ENCODE results near the gene RASA3. TPM values are rescaled to one million over a fixed set of nuclear protein-coding genes. Genes with fewer than 3 reads are reported as not detected.

Gene RASA3
- total RNA-seq, 4 donors from 2014 or later, result 4.4 to 15.6 (median 8.5) TPM

DNA sequence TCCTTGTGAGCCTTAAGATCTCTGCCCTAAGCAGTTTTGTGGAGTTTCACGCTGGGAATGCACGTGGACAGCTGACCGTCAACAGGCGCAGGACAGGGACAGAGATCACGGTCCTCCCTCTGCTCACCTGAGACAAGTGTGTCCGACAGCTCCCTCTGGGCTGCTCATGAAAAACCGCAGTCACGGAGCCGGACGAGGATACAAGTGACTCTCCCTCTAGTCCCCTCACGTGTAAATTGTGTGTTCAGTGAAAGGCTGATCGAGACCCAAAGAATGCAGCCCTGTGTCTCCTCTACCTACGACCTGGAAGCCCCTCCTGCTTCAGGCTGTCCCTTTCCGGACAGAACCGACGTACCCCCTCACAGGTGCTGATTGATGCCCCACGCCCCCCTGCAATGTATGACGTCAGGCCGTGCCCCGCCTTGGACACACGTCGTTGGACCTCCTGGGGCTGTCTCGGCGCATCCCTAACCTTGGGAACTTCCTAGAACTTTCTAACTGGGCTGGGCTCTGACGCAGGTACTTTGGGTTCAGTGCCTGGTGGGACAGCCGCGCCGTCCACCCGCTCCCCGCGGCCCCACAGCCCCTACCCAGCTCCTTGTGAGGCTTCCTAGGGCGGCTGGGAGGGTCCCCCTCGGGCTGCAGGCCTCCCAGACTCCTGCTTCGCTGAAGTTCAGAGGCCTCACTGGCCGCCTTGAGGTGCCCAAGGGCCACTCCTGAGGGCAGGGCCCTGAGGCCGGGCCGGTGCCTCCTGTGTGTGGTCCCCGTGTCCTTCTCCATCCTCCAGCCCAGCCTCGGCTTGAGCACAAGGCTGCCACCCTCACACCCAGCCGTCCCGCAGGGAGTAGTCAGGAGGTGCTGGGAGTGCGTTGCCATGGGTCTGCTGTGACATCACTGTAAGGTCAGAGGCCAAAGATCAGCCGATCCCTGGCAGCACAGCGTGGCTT lies 158.9 kb downstream of the RASA3 start, which contains the start of gene C13orf46:
Gene C13orf46, minus strand, starts transcription at position 859 of the 947 bp plus-strand sequence. Its CDS starts 79 bp downstream, at position 780.
- no peak within 1 kb of the TSS for H3K27ac ChIP-seq
- TF ChIP-seq EP300 (IDR thresholded peaks at IDR 0.05; ENCODE audit: low read depth), result no peak
- TF ChIP-seq POLR2AphosphoS5 (IDR thresholded peaks at IDR 0.05), result no peak
- TF ChIP-seq, protein P1, sequence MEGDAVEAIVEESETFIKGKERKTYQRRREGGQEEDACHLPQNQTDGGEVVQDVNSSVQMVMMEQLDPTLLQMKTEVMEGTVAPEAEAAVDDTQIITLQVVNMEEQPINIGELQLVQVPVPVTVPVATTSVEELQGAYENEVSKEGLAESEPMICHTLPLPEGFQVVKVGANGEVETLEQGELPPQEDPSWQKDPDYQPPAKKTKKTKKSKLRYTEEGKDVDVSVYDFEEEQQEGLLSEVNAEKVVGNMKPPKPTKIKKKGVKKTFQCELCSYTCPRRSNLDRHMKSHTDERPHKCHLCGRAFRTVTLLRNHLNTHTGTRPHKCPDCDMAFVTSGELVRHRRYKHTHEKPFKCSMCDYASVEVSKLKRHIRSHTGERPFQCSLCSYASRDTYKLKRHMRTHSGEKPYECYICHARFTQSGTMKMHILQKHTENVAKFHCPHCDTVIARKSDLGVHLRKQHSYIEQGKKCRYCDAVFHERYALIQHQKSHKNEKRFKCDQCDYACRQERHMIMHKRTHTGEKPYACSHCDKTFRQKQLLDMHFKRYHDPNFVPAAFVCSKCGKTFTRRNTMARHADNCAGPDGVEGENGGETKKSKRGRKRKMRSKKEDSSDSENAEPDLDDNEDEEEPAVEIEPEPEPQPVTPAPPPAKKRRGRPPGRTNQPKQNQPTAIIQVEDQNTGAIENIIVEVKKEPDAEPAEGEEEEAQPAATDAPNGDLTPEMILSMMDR (IDR thresholded peaks at IDR 0.05), result no peak
- no peak for TF ChIP-seq POLR2A (IDR thresholded peaks at IDR 0.05)
- H3K4me3 ChIP-seq, result no peak within 1 kb of the TSS
- no peaks in the 10 kb centered on the region for H3K9me3 ChIP-seq
- peaks cover 17 to 22% (median 20%) of the 10 kb centered on the region in 4 donors for H3K4me1 ChIP-seq
- H3K36me3 ChIP-seq, result no peaks in the 10 kb centered on the region
- in situ Hi-C loops (cut with MboI; ENCODE audit: low pct_ligation_motif_present in 1 of 4, low pct_unique_long_range_greater_than_20kb in 1 of 4, low sequenced_read_pairs in 3 of 4), result no loop called here
- DNase-seq, result no peak
- 89% methylated on average over 40 of the region's 44 CpGs; no CpG with 5 or more reads in 1 of the 2 donors for WGBS, 2 donors (ENCODE audit: low coverage in 1 of 2)
- H3K27me3 ChIP-seq, result no peaks in the 10 kb centered on the region
- intact Hi-C loops (cut with DNase I; ENCODE audit: low total_unique reads), result no loop called here

DNA sequence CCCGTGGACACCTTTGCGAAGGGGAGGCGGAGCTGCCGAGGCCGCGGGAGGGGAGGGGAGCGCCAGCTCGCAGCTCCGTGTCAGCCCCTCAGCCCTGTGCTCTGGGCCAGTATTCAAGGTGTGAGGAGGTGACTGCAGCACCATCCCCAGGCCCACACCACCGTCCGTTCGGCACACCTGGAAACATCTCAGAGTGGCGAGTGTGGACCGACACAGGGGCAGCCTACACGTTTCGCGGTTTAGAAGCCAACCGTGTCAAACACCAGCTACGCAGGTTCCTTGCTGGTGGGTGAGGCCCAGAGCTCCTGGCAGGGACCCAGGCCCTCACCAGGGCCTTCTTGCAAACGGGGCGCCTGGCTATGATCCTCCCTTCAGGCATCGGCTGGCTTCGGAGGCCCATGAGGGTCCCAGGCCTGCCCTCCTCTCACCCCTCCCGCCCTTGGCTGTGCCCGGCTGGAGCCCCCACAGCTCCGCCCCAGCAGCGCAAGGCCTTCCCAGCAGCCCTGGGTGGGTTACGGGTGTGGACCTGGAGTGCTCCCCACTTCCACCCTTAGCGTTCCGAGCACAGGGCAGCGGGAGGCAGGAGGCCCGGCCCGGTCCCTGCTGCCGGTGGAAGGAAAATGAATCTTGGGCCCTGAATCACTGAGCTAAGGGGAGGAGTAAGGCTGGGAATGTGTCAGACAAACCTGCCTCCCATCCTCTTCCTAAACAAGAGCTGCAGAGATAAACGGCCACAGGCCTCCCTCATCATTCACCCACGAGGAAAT lies 159.8 kb downstream of the RASA3 start:
- TF ChIP-seq POLR2A (IDR thresholded peaks at IDR 0.05), result no peak
- TF ChIP-seq EP300 (IDR thresholded peaks at IDR 0.05; ENCODE audit: low read depth), result no peak
- TF ChIP-seq POLR2AphosphoS5 (IDR thresholded peaks at IDR 0.05), result no peak
- TF ChIP-seq, protein P1 (IDR thresholded peaks at IDR 0.05), result no peak
- WGBS, 2 donors (ENCODE audit: low coverage in 1 of 2), result 91% methylated on average over 33 of the region's 36 CpGs; no CpG with 5 or more reads in 1 of the 2 donors
- H3K9me3 ChIP-seq, result no peaks in the 10 kb centered on the region
- no peaks in the 10 kb centered on the region for H3K36me3 ChIP-seq
- in situ Hi-C loops (cut with MboI; ENCODE audit: low pct_ligation_motif_present in 1 of 4, low pct_unique_long_range_greater_than_20kb in 1 of 4, low sequenced_read_pairs in 3 of 4) (no loop called here), intact Hi-C loops (cut with DNase I; ENCODE audit: low total_unique reads) (no loop called here)
- no peaks in the 10 kb centered on the region for H3K27me3 ChIP-seq
- no peak for DNase-seq
- H3K27ac ChIP-seq, result no peak overlapping the region
- peaks cover 17 to 22% (median 20%) of the 10 kb centered on the region in 4 donors for H3K4me1 ChIP-seq
- H3K4me3 ChIP-seq, result no peak overlapping the region

DNA sequence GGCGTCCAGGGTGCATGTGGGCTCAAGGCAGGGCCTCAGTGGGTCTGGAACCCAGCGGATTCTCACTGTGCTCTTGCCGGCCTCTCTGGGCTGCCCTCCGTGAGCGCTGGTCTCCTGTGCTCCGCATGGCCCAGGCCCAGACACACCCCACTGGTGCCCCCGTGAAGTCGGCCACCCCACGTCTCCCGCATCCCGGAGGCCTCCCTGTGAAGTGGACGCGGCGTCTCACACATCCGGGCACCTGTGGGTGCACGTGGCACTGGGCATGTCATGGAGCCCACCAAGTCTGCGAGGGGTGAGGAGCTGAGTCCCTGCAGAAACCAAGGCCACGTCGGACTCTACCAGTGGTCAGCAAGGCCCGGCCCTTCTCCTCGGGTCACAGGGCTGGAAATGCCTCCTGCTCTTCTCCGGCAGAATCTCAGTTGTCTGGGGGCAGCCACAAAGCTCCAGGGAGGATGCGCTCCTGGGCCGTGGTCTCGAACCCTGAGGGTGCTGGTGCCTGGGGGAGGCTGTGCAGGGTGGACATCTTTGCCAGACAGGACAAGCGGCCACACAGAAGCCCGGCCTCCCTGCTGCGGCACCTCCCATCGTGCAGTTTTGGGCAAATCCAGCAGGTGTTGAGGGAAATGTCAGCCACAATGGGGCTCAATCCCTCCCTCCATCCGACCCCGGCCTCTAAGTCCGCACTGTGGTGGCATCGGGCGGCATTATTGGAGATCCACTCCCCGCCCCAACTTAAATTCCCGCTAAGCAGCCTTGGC lies 160.8 kb downstream of the RASA3 start:
- no peaks in the 10 kb centered on the region for H3K9me3 ChIP-seq
- DNase-seq, result no peak
- no peaks in the 10 kb centered on the region for H3K36me3 ChIP-seq
- peak overlapping the region; percentile 76 to 85 (median 82) for H3K27ac ChIP-seq
- WGBS, 2 donors (ENCODE audit: low coverage in 1 of 2), result 95 to 100% methylated on average over 1 to 36 of the region's 36 CpGs
- no peak overlapping the region for H3K4me3 ChIP-seq
- intact Hi-C loops (cut with DNase I; ENCODE audit: low total_unique reads) (no loop called here), in situ Hi-C loops (cut with MboI; ENCODE audit: low pct_ligation_motif_present in 1 of 4, low pct_unique_long_range_greater_than_20kb in 1 of 4, low sequenced_read_pairs in 3 of 4) (no loop called here)
- H3K4me1 ChIP-seq, result peaks cover 17 to 22% (median 20%) of the 10 kb centered on the region in 4 donors
- TF ChIP-seq, protein P1 (IDR thresholded peaks at IDR 0.05), result no peak
- TF ChIP-seq EP300 (IDR thresholded peaks at IDR 0.05; ENCODE audit: low read depth) (no peak), POLR2A (IDR thresholded peaks at IDR 0.05) (no peak), POLR2AphosphoS5 (IDR thresholded peaks at IDR 0.05) (no peak)
- no peaks in the 10 kb centered on the region for H3K27me3 ChIP-seq

All from transverse colon (tissue), 4 donors.